GM10266 (cell line): ENCODE measurements around the gene RPL36A.

Experiments used
- DNase-seq: peaks from one replicate; pipeline ENCODE4 v3.0.0; 2012; ENCODE audit errors: extremely low spot score
- CTCF ChIP-seq: IDR thresholded peaks from 2 replicates; pipeline ENCODE4 v1.5.1; 2012; ENCODE audit warnings: mild to moderate bottlenecking, low read depth; ENCODE audit not compliant: control insufficient read depth, insufficient read depth; ENCODE audit errors: missing control alignments

Gene RPL36A

DNA sequence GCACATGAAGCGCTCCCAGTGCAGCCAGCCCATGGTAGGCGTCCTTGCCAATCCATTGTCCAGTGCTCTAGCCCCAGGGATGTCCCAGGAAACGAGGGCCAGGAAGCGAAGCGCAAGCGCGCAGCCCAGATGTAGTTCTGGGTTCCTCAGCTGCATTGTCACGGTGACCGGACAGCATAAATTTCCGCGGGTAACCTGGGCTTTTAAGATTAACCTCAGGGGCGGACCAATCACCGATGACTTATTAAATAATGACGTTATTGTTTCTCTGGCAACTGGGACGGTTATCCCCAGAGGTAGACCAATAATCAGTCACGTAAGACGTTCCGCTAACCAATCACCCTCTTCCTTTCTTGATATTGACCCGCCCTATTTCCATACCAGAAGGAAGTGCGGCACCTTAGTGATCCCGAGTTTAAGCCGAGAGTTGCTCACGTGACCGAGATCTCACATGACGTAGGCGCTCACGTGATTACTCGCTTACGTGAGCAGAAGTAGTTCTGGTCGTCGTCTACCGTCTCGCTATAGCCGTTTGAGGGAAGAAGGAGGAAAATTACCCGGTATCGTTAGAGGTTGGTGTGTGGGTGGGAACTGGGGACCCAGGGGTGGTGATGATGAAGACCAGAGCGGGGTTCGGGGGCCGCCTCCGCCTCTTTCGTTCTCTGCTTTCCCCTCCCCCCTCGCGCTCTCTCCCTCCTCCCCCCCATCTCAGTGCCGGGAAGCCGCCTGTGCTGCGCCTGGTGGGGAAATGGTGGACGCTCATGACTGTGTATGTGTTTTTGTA is 17.1 kb downstream of the RPL36A start, which contains the start of the genes GLA and HNRNPH2:
GLA (minus strand) TSS at position 178 of the 784 bp plus-strand sequence; CDS start at position 156, 22 bp downstream.
HNRNPH2 (plus strand) TSS at position 475 of the 784 bp plus-strand sequence. CDS start 3,767 bp downstream, outside the sequence.
- DNase-seq = peak; percentile 77
- no peak for TF ChIP-seq CTCF

DNA sequence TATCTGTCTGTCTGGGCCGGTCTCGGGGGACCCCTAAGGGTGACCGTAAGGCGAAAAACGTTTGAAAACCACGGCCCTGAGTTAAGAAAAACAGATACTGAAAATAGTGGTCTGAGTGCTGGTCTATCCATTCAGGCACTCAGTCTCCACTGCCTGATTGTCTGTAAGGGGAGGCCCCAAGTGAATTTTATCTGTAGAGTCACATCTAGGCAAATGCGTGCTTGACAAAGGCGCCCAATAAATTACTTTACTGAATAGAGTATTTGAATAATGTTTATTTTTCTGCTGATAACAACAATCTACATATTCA is 17.7 kb downstream of the RPL36A start:
- TF ChIP-seq CTCF = no peak
- DNase-seq = no peak

- TF ChIP-seq CTCF = no peak
- DNase-seq = no peak
These were observed 18.2 kb downstream of the RPL36A start for GRCh38 chrX:101409043-101409442.

DNA sequence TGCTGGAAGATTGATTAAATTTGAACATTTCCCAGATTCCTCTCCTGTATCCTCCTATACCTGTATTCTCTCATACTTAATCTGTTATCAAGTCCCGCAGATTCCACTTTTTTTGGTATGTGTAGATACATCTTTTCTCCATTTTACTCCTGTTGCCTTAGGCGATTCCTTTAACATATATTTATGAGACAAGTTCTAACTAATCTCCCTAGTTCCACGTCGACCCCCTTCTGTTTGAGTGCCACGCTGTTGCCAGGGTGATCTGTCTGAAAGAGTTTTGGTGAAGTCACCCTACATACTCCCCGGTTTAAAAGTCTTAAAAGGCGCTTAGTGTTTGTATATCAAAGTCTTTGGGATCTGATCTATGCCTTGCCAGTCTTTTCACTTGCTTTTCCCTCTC is 19.6 kb downstream of the RPL36A start:
- no peak for TF ChIP-seq CTCF
- no peak for DNase-seq

DNA sequence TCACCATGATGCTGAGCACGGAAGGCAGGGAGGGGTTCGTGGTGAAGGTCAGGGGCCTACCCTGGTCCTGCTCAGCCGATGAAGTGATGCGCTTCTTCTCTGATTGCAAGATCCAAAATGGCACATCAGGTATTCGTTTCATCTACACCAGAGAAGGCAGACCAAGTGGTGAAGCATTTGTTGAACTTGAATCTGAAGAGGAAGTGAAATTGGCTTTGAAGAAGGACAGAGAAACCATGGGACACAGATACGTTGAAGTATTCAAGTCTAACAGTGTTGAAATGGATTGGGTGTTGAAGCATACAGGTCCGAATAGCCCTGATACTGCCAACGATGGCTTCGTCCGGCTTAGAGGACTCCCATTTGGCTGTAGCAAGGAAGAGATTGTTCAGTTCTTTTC is 21.2 kb downstream of the RPL36A start:
- DNase-seq = no peak
- TF ChIP-seq CTCF = no peak

- peak; percentile 43 for TF ChIP-seq CTCF
- peak; percentile 36 for DNase-seq
These were observed 24.7 kb downstream of the RPL36A start for GRCh38 chrX:101415180-101416145.

DNA sequence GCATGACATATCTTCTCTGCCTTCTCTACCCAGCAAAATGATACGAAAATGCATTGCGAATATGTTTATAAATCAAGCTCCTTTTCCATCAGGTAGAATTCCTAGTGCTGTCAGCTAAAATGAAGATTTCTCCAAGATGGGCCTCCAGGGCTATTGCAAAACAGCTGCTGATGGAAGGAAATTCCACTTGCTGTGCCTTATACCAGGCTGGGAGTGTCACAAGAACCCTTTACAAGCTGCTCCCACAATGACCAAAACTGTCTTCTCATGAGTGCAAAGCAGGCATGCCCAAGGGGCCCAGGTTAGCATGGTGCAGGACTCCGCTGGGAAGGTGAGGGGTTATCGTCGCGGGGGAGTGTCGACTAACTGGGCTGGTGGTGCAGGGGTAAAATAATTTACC is 25.9 kb downstream of the RPL36A start:
- no peak for DNase-seq
- TF ChIP-seq CTCF = no peak
